Psoas muscle (tissue), 8 donors: ENCODE results near the gene RNU6-9. TPM values are rescaled to one million over a fixed set of nuclear protein-coding genes. Genes with fewer than 3 reads are reported as not detected.
A peak's percentile ranks its signal among the peaks of the same experiment; 100 is the strongest.

ENCODE experiments used
- ATAC-seq, 4 donors: fragments of 200-7000 bp; cut with Tn5 transposase; one replicate each; pipeline ENCODE4 v1.9.1; 2020; ENCODE audit warnings: moderate library complexity in 3 of 4, mild to moderate bottlenecking in 2 of 4
- DNase-seq, 2 donors: peaks; one replicate each; pipeline ENCODE4 v3.0.0-alpha.2; 2020
- H3K27ac ChIP-seq: fragments of 200-600 bp; one replicate; pipeline ENCODE4 v1.8.0; 2022
- H3K27me3 ChIP-seq, 3 donors: fragments of 200-600 bp in 1 of 3; one replicate each; pipeline versions ENCODE4 v1.6.1 to v1.8.0; 2013 to 2022; ENCODE audit warnings: low read length in 2 of 3, mild to moderate bottlenecking in 2 of 3, moderate library complexity in 1 of 3; ENCODE audit not compliant: insufficient read depth in 3 of 3
- H3K36me3 ChIP-seq, 2 donors: fragments of 200-600 bp in 1 of 2; one replicate each; pipeline versions ENCODE4 v1.6.1 to v1.8.0; 2013 to 2022; ENCODE audit warnings: low read depth in 1 of 2, mild to moderate bottlenecking in 1 of 2, moderate library complexity in 1 of 2; ENCODE audit not compliant: insufficient read depth in 1 of 2
- H3K4me1 ChIP-seq: fragments of 200-600 bp; one replicate; pipeline ENCODE4 v1.8.0; 2022
- H3K4me3 ChIP-seq: fragments of 200-600 bp; one replicate; pipeline ENCODE4 v1.8.0; 2022; ENCODE audit warnings: mild to moderate bottlenecking
- H3K9me3 ChIP-seq: fragments of 200-600 bp; one replicate; pipeline ENCODE4 v1.8.0; 2022
- CTCF ChIP-seq: fragments of 200-600 bp; IDR thresholded peaks from one replicate; pipeline ENCODE4 v1.8.0; 2022; ENCODE audit warnings: antibody characterized with exemption
- WGBS, 3 donors: extraction: QIAGEN DNeasy Blood & Tissue Kit; methylation state at CpG; one replicate each; pipeline versions ENCODE4 v1.1.6 to v1.1.7; 2013; 5-methylcytosine and 5-hydroxymethylcytosine counted together
- intact Hi-C, 2 donors: fragments of 100-400 bp; cut with DNase I; formaldehyde crosslinking; loops; one replicate each; pipeline versions ENCODE4 v1.11.0 to v1.14.2; 2022
- polyA plus RNA-seq, 3 donors: library from polyadenylated mRNA; stranded (reverse); fragments of 200-250 nt; gene quantifications; one replicate each; pipeline ENCODE4 v1.2.3, GENCODE V29; 2013
- total RNA-seq, 4 donors: library from RNA; stranded (reverse); fragmentation: NEBNext Ultra II Directional in 2 of 4; extraction: Animal tissue kit (Norgen Biotek cat#: 25700) in 2 of 4; gene quantifications; one replicate each; pipeline versions ENCODE4 v1.2.1 to v1.2.4, GENCODE V29; 2021 to 2023
- donor health status: healthy with polysubstance abuse.
- donor health status: DM: no; HTN: no; CAD: no; lungs with moderate emphysema.
- donor health status: Bipolar disorder and iron deficiency.
- donor health status: healthy.
- donor health status: DM: yes; HTN: yes; CAD: no.
- donor health status: DM: no; HTN: no; CAD: no.
- donor health status: DM: no; HTN: no; CAD: no.
- donor health status: DM: yes; HTN: yes; CAD: no.

RNU6-9 gene
- total and polyA plus RNA-seq, 7 donors, result not detected

- Histone ChIP-seq H3K9me3 (no peaks in the 10 kb centered on the region), H3K4me3 (no peak overlapping the region), H3K4me1 (no peaks in the 10 kb centered on the region), H3K27ac (peak overlapping the region; percentile 36), H3K36me3 (peaks cover 0 to 54% of the 10 kb centered on the region in 2 donors), H3K27me3 (no peaks in the 10 kb centered on the region)
- intact Hi-C loops, result no loop called here
- no peak for TF ChIP-seq CTCF
- WGBS, 3 donors, result 77 to 81% (median 78%) methylated on average over 29 of the region's 29 CpGs
- DNase-seq, result peak; percentile 81 to 84
- peak; percentile 13 to 40 (median 32) for ATAC-seq
These were observed 23.8 kb upstream of the RNU6-9 start for GRCh38 chr19:869245-870177.

- no peak for DNase-seq
- H3K27ac ChIP-seq, result peak overlapping the region; percentile 23
- 92 to 94% (median 92%) methylated on average over 8 of the region's 8 CpGs for WGBS, 3 donors
- no peak for ATAC-seq
- H3K27me3 ChIP-seq, result no peaks in the 10 kb centered on the region
- no peaks in the 10 kb centered on the region for H3K4me1 ChIP-seq
- peaks cover 0 to 62% of the 10 kb centered on the region in 2 donors for H3K36me3 ChIP-seq
- intact Hi-C loops, result no loop called here
- no peak overlapping the region for H3K4me3 ChIP-seq
- TF ChIP-seq CTCF, result no peak
- no peaks in the 10 kb centered on the region for H3K9me3 ChIP-seq
These were observed 23.0 kb upstream of the RNU6-9 start for GRCh38 chr19:870314-870713.

- H3K4me1 ChIP-seq, result no peaks in the 10 kb centered on the region
- no peaks in the 10 kb centered on the region for H3K27me3 ChIP-seq
These were observed 22.3 kb upstream of the RNU6-9 start for GRCh38 chr19:870963-871401.

GRCh38 chr19:871446-872265, 21.6 kb upstream of the RNU6-9 start:
- H3K9me3 ChIP-seq, result no peaks in the 10 kb centered on the region
- no peak overlapping the region for H3K27ac ChIP-seq
- H3K27me3 ChIP-seq, result no peaks in the 10 kb centered on the region
- H3K36me3 ChIP-seq, result peaks cover 0 to 64% of the 10 kb centered on the region in 2 donors
- H3K4me3 ChIP-seq, result no peak overlapping the region
- peak in 1 of 2 donors; percentile 62 for DNase-seq
- WGBS, 3 donors, result 72 to 93% (median 89%) methylated on average over 20 to 24 of the region's 33 CpGs
- intact Hi-C loops, result no loop called here
- ATAC-seq, result peak in 2 of 4 donors; percentile 38 to 40
- H3K4me1 ChIP-seq, result no peaks in the 10 kb centered on the region
- TF ChIP-seq CTCF, result no peak

More at GRCh38 chr19:870963-871401, 22.3 kb upstream of the RNU6-9 start:
- intact Hi-C loops, result no loop called here
- H3K4me3 ChIP-seq, result no peak overlapping the region
- H3K36me3 ChIP-seq, result peaks cover 0 to 64% of the 10 kb centered on the region in 2 donors
- no peak for TF ChIP-seq CTCF
- ATAC-seq, result peak in 2 of 4 donors; percentile 15 to 18
- WGBS, 3 donors, result 61 to 76% (median 74%) methylated on average over 25 to 28 of the region's 28 CpGs
- H3K27ac ChIP-seq, result no peak overlapping the region
- peak in 1 of 2 donors; percentile 78 for DNase-seq
- no peaks in the 10 kb centered on the region for H3K9me3 ChIP-seq
